GM21717 (cell line): ENCODE measurements around the gene NUDCD3.

Experiments used
- ATAC-seq: cut with Tn5 transposase; IDR thresholded peaks from one replicate; pipeline ENCODE4 v1.9.1; 2021; ENCODE audit warnings: mild to moderate bottlenecking, moderate library complexity; ENCODE audit not compliant: unreplicated experiment

NUDCD3 gene

GRCh38 chr7:44385434-44386138, 104.9 kb downstream of the NUDCD3 start:
- ATAC-seq, result no peak

- ATAC-seq, result no peak
Measured at GRCh38 chr7:44384586-44385433, 105.6 kb downstream of the NUDCD3 start.

DNA sequence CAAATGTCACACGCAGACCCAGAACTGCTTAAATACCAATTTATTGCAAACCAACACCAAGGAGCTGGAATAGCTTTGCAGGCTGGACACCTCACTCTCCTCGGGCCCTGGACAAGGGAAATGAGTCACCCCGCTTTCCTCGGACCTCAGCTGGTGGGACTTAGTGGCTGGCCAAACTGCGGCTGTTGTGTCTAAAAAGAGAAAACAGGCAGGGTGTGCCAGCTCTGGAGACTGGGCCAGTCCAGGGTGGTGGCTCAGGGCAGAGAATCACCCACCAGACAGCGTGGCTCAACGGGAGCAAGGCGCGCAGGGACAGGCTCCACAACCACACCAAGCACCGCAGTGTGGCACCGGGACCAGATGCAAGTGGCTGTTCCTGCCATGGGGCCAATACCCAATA, 106.9 kb downstream of the NUDCD3 start:
- ATAC-seq, result no peak

GRCh38 chr7:44382459-44383265, 107.8 kb downstream of the NUDCD3 start:
- no peak for ATAC-seq

- ATAC-seq, result no peak
Measured at GRCh38 chr7:44381494-44382220, 108.8 kb downstream of the NUDCD3 start.

DNA sequence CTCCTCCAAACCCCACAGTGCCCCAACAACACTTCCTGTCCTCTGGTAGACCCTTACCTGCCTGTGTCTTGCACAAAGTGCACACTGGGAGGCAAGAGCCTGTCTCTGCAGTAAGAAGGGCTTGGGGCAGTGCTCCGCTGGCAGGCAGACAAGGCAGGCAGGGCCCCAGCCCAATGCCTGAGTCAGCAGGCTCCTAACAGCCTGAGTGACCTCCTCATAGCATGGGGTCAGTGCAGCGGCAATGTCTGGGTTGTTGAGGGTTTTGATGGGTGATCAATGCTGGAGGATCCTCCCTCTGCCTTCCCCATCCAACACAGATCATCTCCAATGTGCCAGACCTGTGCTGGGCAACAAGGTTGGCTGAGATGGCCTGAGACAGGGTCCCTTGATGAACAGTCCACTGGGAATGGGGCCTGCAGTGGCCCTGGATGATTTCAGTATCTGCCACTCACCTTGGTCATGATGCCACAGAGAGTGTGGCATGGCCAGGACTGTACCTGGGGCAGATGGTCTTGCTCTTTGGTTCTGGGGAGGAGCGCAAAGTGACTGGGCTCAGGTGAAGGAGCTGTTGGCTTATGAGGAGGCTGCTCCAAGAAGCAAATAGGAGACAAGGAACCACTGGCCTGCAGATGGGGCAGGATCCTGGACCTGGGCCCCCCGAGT, 109.5 kb downstream of the NUDCD3 start:
- no peak for ATAC-seq

DNA sequence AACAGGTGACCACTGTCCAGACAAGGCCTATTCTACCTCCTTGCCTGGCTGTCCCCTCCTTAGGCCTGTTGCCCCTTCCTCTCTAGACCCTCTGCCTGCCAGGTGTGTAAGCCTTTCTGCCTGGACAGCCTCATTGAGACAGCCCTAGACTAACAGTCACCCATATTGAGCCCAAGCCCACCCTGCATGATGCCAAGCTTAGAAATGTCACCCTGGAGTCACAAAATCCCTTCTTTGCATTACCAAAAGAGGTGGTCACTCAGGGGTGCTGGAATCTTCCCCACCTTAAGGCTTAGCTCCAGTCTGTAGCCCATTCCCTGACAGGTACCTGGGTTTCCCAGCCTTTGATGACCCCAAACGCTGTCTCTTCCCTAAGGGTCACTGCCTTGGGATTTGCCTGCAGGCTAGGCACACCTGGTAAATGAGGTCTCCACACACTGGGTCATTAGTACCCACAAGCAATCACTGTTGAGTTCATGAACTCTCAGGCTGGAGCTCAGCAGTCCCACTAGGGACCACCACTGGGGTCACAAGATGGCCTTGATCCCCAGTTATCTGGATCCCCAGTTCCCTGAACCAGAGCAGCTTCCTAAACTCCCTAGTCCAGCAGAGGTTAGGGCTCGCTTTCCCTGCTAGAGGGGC, 110.1 kb downstream of the NUDCD3 start:
- no peak for ATAC-seq

- ATAC-seq, result no peak
Measured at GRCh38 chr7:44379366-44380188, 110.9 kb downstream of the NUDCD3 start.

DNA sequence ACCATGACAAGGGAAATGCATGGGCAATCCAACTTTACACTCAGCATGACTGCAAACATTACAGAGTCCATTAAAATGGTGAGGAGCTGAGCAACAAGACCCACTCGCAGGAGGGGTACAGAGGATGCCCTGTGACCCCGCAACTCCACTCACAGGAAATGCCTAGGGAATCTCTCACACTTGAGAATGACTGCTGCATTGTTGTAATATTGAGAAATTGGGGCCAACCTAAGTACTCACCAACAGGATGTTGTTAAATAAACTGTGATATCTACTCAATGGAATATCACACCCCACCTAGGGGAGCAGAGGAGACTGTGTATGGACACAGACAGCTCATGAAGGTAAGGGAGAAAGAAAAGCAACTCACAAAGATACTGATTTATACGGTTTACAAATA, 111.7 kb downstream of the NUDCD3 start:
- no peak for ATAC-seq

DNA sequence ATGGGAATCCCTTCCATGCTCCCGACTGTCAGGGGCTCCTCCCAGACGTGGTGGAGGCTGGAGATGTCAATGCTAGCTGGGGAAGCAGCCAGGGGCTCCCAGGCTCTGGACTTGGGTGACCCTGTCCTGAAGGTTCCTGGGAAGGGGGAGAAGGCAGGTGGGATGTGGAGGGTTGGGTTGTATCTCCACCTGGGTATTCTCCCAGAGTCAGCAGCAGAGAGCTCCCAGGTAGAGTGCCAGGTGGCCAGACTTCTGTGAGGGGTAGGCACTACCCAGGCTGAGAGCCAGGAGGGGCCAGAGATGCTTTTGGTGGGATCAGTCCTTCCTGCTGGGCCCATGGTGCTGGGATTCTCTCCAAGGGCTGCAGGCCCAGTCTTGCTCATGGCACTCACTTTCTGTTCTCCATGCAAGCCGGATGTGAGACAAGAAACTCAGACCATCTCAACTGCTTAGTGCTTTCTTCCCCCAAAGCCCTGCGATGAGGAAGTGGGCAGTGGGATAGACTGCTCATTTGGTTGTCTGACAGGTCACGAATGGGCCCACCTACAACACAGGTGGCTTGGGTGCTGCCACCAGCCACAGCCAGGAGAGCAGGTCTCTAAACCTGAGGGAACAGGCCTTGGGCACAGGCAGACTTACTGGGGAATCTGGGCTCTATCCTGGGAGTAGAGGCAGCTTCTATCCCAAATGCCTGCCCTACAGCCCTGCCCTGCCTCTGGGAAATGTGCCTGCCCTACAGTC, 112.6 kb downstream of the NUDCD3 start:
- peak; percentile 77 for ATAC-seq

DNA sequence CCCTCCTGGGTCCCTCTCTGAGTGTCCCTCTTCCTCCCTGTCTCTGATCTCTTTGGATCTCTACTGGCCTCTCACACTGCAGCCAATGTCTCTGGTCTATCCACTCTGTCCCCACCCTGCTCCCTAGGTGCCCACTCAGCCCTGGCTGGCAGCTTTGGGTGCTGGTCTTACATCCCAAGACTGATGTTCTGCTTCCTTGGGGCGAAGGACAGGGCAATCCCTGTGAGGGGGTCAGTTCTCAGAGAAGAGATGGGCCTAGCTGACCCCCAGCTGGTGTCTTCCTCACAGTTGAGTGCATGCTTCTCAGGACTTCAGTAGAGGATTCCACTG, 113.4 kb downstream of the NUDCD3 start:
- no peak for ATAC-seq

GRCh38 chr7:44376429-44377133, 113.9 kb downstream of the NUDCD3 start:
- no peak for ATAC-seq

DNA sequence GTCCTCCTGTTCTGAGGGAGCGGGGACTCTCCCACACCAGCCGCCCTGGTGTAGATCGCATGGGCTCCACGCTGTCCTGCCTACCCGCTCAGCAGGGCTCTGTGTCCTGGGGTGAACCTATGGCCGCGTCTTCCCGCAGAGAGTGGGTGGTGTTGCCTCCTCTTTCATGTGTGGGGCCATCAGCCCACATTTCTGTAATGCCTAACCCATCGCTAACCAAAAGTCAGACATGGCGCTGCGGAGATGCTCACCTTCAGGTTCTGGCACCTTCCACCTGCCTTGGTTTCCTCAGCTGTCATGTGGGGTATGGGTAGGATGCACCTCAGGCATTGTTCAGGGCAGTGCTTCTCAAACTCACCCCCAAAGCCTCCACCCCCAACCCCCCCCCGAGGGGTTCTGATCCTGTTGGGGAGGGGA, 114.5 kb downstream of the NUDCD3 start:
- no peak for ATAC-seq

- no peak for ATAC-seq
Measured at GRCh38 chr7:44375236-44375699, 115.2 kb downstream of the NUDCD3 start.

- ATAC-seq, result no peak
Measured at GRCh38 chr7:44374007-44374763, 116.3 kb downstream of the NUDCD3 start.

GRCh38 chr7:44373418-44373740, 117.1 kb downstream of the NUDCD3 start:
- no peak for ATAC-seq
